ENCODE measurements around the gene MMP3.

GRCh38 chr11:102793677-102794290, 49.6 kb downstream of the MMP3 start:
- TF ChIP-seq CTCF (IDR thresholded peaks at IDR 0.05; ENCODE audit: insufficient read depth, low read length, poor library complexity, severe bottlenecking) (no peak), EZH2phosphoT487 (conservative IDR thresholded peaks at IDR 0.05; ENCODE audit: low read length) (no peak)

Data from SU-DHL-6 (cell line).